Measurements from ENCODE around the gene HTRA2. TPM values are rescaled to one million over a fixed set of nuclear protein-coding genes. Genes with fewer than 3 reads are reported as not detected.

Gene HTRA2
- polyA plus RNA-seq, 1 donor (not counting 4 experiments of a cell fraction or from before 2014, with no cell fraction given) = 25.5 TPM

GRCh38 chr2:74522516-74522915, 7.2 kb upstream of the HTRA2 start:
- no peaks in the 10 kb centered on the region for H3K9me3 ChIP-seq (ENCODE audit: control insufficient read depth, low read depth, low read length)
- no peak overlapping the region for H3K4me3 ChIP-seq (ENCODE audit: control insufficient read depth in 2 of 3, extremely low read depth in 1 of 3, insufficient read depth in 2 of 3, low read depth in 1 of 3, low read length in 3 of 3)

GRCh38 chr2:74524005-74524404, 5.7 kb upstream of the HTRA2 start:
- no peaks in the 10 kb centered on the region for H3K9me1 ChIP-seq (ENCODE audit: control insufficient read depth, extremely low read depth, insufficient read depth, low read length)
- dilution Hi-C loops (cut with MboI; ENCODE audit: extremely low pct_ligation_motif_present, low sequenced_read_pairs) = no loop called here

More at GRCh38 chr2:74522516-74522915, 7.2 kb upstream of the HTRA2 start:
- DNase-seq (ENCODE audit: low read depth, low spot score) (no peak), FAIRE-seq (no peak)
- H3K9me1 ChIP-seq (ENCODE audit: control insufficient read depth, extremely low read depth, insufficient read depth, low read length) = no peaks in the 10 kb centered on the region
- peaks cover 8% of the 10 kb centered on the region for H3K79me2 ChIP-seq (ENCODE audit: control insufficient read depth, insufficient read depth, low read length)
- H3K36me3 ChIP-seq (ENCODE audit: control insufficient read depth in 2 of 2, extremely low read depth in 1 of 2, insufficient read depth in 2 of 2, low read length in 2 of 2) = peaks cover 9 to 20% of the 10 kb centered on the region in 2 experiments
- peaks cover 6% of the 10 kb centered on the region for H3K27me3 ChIP-seq (ENCODE audit: control insufficient read depth, extremely low read depth, insufficient read depth, low read length)
- H3K27ac ChIP-seq (ENCODE audit: control insufficient read depth, insufficient read depth, low read length) = no peak overlapping the region
- no peak overlapping the region for H2AFZ ChIP-seq (ENCODE audit: control insufficient read depth, low read length)
- no peak overlapping the region for H3K4me2 ChIP-seq (ENCODE audit: control insufficient read depth, extremely low read depth, insufficient read depth, low read depth, low read length)
- TF ChIP-seq CTCF (optimal IDR thresholded peaks at IDR 0.05 in 1 of 3, IDR thresholded peaks at IDR 0.05 in 1 of 3, conservative IDR thresholded peaks at IDR 0.05 in 1 of 3; ENCODE audit: extremely low read depth in 1 of 3, insufficient read depth in 2 of 3, low read length in 3 of 3) (no peak), EZH2 (IDR thresholded peaks at IDR 0.05; ENCODE audit: low read length) (no peak)
- dilution Hi-C loops (cut with MboI; ENCODE audit: extremely low pct_ligation_motif_present, low sequenced_read_pairs) = no loop called here
- no peaks in the 10 kb centered on the region for H4K20me1 ChIP-seq (ENCODE audit: control insufficient read depth, extremely low read depth, insufficient read depth, low read length)
- peaks cover 17% of the 10 kb centered on the region for H3K4me1 ChIP-seq (ENCODE audit: control insufficient read depth, extremely low read depth, insufficient read depth, low read length)
- H3K9ac ChIP-seq (ENCODE audit: control insufficient read depth, extremely low read depth, insufficient read depth, low read length) = no peak overlapping the region

More at GRCh38 chr2:74524005-74524404, 5.7 kb upstream of the HTRA2 start:
- no peaks in the 10 kb centered on the region for H3K9me3 ChIP-seq (ENCODE audit: control insufficient read depth, low read depth, low read length)
- DNase-seq (ENCODE audit: low read depth, low spot score) = no peak
- no peak overlapping the region for H3K27ac ChIP-seq (ENCODE audit: control insufficient read depth, insufficient read depth, low read length)
- no peak overlapping the region for H3K4me2 ChIP-seq (ENCODE audit: control insufficient read depth, extremely low read depth, insufficient read depth, low read depth, low read length)
- no peak for FAIRE-seq
- H3K27me3 ChIP-seq (ENCODE audit: control insufficient read depth, extremely low read depth, insufficient read depth, low read length) = peaks cover 6% of the 10 kb centered on the region
- H3K4me1 ChIP-seq (ENCODE audit: control insufficient read depth, extremely low read depth, insufficient read depth, low read length) = peaks cover 28% of the 10 kb centered on the region
- no peak for TF ChIP-seq EZH2 (IDR thresholded peaks at IDR 0.05; ENCODE audit: low read length)
- TF ChIP-seq CTCF (optimal IDR thresholded peaks at IDR 0.05 in 1 of 3, IDR thresholded peaks at IDR 0.05 in 1 of 3, conservative IDR thresholded peaks at IDR 0.05 in 1 of 3; ENCODE audit: extremely low read depth in 1 of 3, insufficient read depth in 2 of 3, low read length in 3 of 3) = no peak
- H3K9ac ChIP-seq (ENCODE audit: control insufficient read depth, extremely low read depth, insufficient read depth, low read length) = no peak overlapping the region
- peaks cover 12 to 30% of the 10 kb centered on the region in 2 experiments for H3K36me3 ChIP-seq (ENCODE audit: control insufficient read depth in 2 of 2, extremely low read depth in 1 of 2, insufficient read depth in 2 of 2, low read length in 2 of 2)
- peaks cover 23% of the 10 kb centered on the region for H3K79me2 ChIP-seq (ENCODE audit: control insufficient read depth, insufficient read depth, low read length)
- no peak overlapping the region for H2AFZ ChIP-seq (ENCODE audit: control insufficient read depth, low read length)
- no peak overlapping the region for H3K4me3 ChIP-seq (ENCODE audit: control insufficient read depth in 2 of 3, extremely low read depth in 1 of 3, insufficient read depth in 2 of 3, low read depth in 1 of 3, low read length in 3 of 3)
- H4K20me1 ChIP-seq (ENCODE audit: control insufficient read depth, extremely low read depth, insufficient read depth, low read length) = no peaks in the 10 kb centered on the region

Data from keratinocyte (primary cell).